Mesodermal cell (in vitro differentiated cells): ENCODE results near the gene ERP29.

ENCODE experiments used
- H3K27ac ChIP-seq: 2 replicates; pipeline ENCODE4 v1.7.0; 2013; ENCODE audit warnings: mild to moderate bottlenecking, low read depth, low read length, moderate library complexity; ENCODE audit not compliant: severe bottlenecking
- H3K36me3 ChIP-seq: 2 replicates; pipeline ENCODE4 v1.7.1; 2013; ENCODE audit warnings: mild to moderate bottlenecking, low read length, moderate library complexity; ENCODE audit not compliant: control insufficient read depth, insufficient read depth
- H3K4me1 ChIP-seq: one replicate; pipeline ENCODE4 v1.7.1; 2013; ENCODE audit warnings: mild to moderate bottlenecking, low read length; ENCODE audit not compliant: insufficient read depth, control insufficient read depth, poor library complexity, severe bottlenecking
- H3K4me3 ChIP-seq: 2 replicates; pipeline ENCODE4 v1.7.0; 2013; ENCODE audit warnings: low read length, control low read depth, mild to moderate bottlenecking; ENCODE audit not compliant: insufficient read depth, poor library complexity, severe bottlenecking; ENCODE audit errors: extremely low read depth
- H3K9me3 ChIP-seq: 2 replicates; pipeline ENCODE4 v1.7.1; 2013; ENCODE audit warnings: mild to moderate bottlenecking, low read length, moderate library complexity; ENCODE audit not compliant: control insufficient read depth
- WGBS, 2 experiments: methylation state at CpG; one replicate each; pipeline ENCODE4 v1.1.5; 2013; ENCODE audit warnings: missing lambda C conversion rate in 2 of 2; ENCODE audit not compliant: insufficient coverage in 2 of 2; 5-methylcytosine and 5-hydroxymethylcytosine counted together

The ERP29 gene

GRCh38 chr12:112046003-112046402 is 32.8 kb downstream of the ERP29 start:
- WGBS, 2 experiments, result 93 to 96% methylated on average over 3 of the region's 4 CpGs
- Histone ChIP-seq H3K36me3 (peaks cover 95% of the 10 kb centered on the region), H3K27ac (no peak overlapping the region), H3K9me3 (no peaks in the 10 kb centered on the region), H3K4me3 (no peak overlapping the region), H3K4me1 (no peaks in the 10 kb centered on the region)

- 93 to 98% methylated on average over 12 to 13 of the region's 13 CpGs for WGBS, 2 experiments
- no peak overlapping the region for H3K27ac ChIP-seq
- no peaks in the 10 kb centered on the region for H3K4me1 ChIP-seq
- H3K36me3 ChIP-seq, result peaks cover 98% of the 10 kb centered on the region
- no peaks in the 10 kb centered on the region for H3K9me3 ChIP-seq
- H3K4me3 ChIP-seq, result no peak overlapping the region
These were observed 36.1 kb downstream of the ERP29 start for GRCh38 chr12:112049351-112049750.

- 83 to 100% methylated on average over 1 to 2 of the region's 2 CpGs for WGBS, 2 experiments
- no peaks in the 10 kb centered on the region for H3K9me3 ChIP-seq
- H3K4me3 ChIP-seq, result no peak overlapping the region
- H3K4me1 ChIP-seq, result no peaks in the 10 kb centered on the region
- peaks cover 84% of the 10 kb centered on the region for H3K36me3 ChIP-seq
- no peak overlapping the region for H3K27ac ChIP-seq
These were observed 47.9 kb downstream of the ERP29 start for GRCh38 chr12:112061137-112061536.

- no CpG with 5 or more reads among the region's 2 CpGs for WGBS, 2 experiments
- H3K4me3 ChIP-seq, result no peak overlapping the region
- no peaks in the 10 kb centered on the region for H3K4me1 ChIP-seq
- peaks cover 85% of the 10 kb centered on the region for H3K36me3 ChIP-seq
- H3K27ac ChIP-seq, result no peak overlapping the region
- no peaks in the 10 kb centered on the region for H3K9me3 ChIP-seq
These were observed 50.0 kb downstream of the ERP29 start for GRCh38 chr12:112063273-112063672.

DNA sequence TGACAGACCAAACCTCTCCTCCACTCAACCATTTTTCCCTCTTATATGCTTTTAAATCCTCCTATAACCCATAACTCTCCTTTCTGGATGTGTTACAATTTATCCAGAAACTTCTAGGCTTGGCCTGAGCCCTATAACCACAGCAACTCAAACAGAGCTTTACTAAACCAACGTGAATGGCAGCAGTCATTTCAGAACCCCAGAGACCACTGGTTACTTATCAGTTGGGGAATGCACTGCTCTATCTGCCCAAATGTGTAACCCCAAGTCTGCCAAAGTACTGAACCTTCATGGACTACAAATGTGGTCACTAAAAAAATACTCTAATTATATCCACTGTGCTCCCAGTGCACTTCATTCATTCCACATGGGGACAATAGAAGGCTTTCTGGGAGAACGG is 53.3 kb downstream of the ERP29 start:
- H3K27ac ChIP-seq, result no peak overlapping the region
- H3K36me3 ChIP-seq, result peaks cover 93% of the 10 kb centered on the region
- 67 to 69% methylated on average over 1 of the region's 2 CpGs for WGBS, 2 experiments
- no peaks in the 10 kb centered on the region for H3K4me1 ChIP-seq
- no peaks in the 10 kb centered on the region for H3K9me3 ChIP-seq
- no peak overlapping the region for H3K4me3 ChIP-seq
